BE2C (cell line): ENCODE results near the gene PHOSPHO1.

Experiments used
- DNase-seq: peaks from one replicate; pipeline ENCODE4 v3.0.0-alpha.2; 2020
- H3K27me3 ChIP-seq: fragments of 250-450 bp; sonication (Bioruptor Pico); 2 replicates; pipeline ENCODE4 v1.5.1; 2020; ENCODE audit warnings: mild to moderate bottlenecking
- H3K36me3 ChIP-seq: fragments of 250-450 bp; sonication (Bioruptor Pico); 2 replicates; pipeline ENCODE4 v1.5.1; 2020; ENCODE audit warnings: mild to moderate bottlenecking
- H3K4me1 ChIP-seq: fragments of 250-450 bp; sonication (Bioruptor Pico); 2 replicates; pipeline ENCODE4 v1.5.1; 2020
- H3K4me3 ChIP-seq: 2 replicates; pipeline ENCODE4 v1.5.1; 2011; ENCODE audit warnings: low read depth, low read length
- H3K9me3 ChIP-seq: fragments of 250-450 bp; sonication (Bioruptor Pico); 2 replicates; pipeline ENCODE4 v1.5.1; 2020
- TF ChIP-seq, protein P1 (sequence below): IDR thresholded peaks from 2 replicates; pipeline ENCODE4 v1.5.1; 2012; ENCODE audit warnings: mild to moderate bottlenecking, low read depth, low read length

PHOSPHO1 gene

GRCh38 chr17:49247944-49248343 lies 17.4 kb upstream of the PHOSPHO1 start:
- Histone ChIP-seq H3K4me3 (no peak overlapping the region), H3K36me3 (no peaks in the 10 kb centered on the region), H3K4me1 (no peaks in the 10 kb centered on the region), H3K9me3 (no peaks in the 10 kb centered on the region), H3K27me3 (no peaks in the 10 kb centered on the region)
- TF ChIP-seq, protein P1, sequence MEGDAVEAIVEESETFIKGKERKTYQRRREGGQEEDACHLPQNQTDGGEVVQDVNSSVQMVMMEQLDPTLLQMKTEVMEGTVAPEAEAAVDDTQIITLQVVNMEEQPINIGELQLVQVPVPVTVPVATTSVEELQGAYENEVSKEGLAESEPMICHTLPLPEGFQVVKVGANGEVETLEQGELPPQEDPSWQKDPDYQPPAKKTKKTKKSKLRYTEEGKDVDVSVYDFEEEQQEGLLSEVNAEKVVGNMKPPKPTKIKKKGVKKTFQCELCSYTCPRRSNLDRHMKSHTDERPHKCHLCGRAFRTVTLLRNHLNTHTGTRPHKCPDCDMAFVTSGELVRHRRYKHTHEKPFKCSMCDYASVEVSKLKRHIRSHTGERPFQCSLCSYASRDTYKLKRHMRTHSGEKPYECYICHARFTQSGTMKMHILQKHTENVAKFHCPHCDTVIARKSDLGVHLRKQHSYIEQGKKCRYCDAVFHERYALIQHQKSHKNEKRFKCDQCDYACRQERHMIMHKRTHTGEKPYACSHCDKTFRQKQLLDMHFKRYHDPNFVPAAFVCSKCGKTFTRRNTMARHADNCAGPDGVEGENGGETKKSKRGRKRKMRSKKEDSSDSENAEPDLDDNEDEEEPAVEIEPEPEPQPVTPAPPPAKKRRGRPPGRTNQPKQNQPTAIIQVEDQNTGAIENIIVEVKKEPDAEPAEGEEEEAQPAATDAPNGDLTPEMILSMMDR: no peak
- no peak for DNase-seq

GRCh38 chr17:49244839-49245238 lies 14.3 kb upstream of the PHOSPHO1 start:
- Histone ChIP-seq H3K27me3 (peaks cover 3% of the 10 kb centered on the region; the same call in 1 of the 2 replicates), H3K9me3 (no peaks in the 10 kb centered on the region), H3K4me1 (no peaks in the 10 kb centered on the region), H3K36me3 (no peaks in the 10 kb centered on the region), H3K4me3 (no peak overlapping the region)
- TF ChIP-seq, protein P1: no peak
- DNase-seq: no peak

- Histone ChIP-seq H3K36me3 (no peaks in the 10 kb centered on the region), H3K4me1 (no peaks in the 10 kb centered on the region), H3K9me3 (no peaks in the 10 kb centered on the region), H3K4me3 (no peak overlapping the region), H3K27me3 (peaks cover 3% of the 10 kb centered on the region; the same call in 1 of the 2 replicates)
- DNase-seq: no peak
- TF ChIP-seq, protein P1: no peak
Observed at GRCh38 chr17:49242813-49243212, 12.2 kb upstream of the PHOSPHO1 start.

GRCh38 chr17:49241692-49242397 lies 11.3 kb upstream of the PHOSPHO1 start:
- no peak overlapping the region for H3K4me3 ChIP-seq
- DNase-seq: no peak
- no peaks in the 10 kb centered on the region for H3K36me3 ChIP-seq
- no peaks in the 10 kb centered on the region for H3K9me3 ChIP-seq
- peaks cover 3% of the 10 kb centered on the region; the same call in 1 of the 2 replicates for H3K27me3 ChIP-seq
- H3K4me1 ChIP-seq: no peaks in the 10 kb centered on the region
- TF ChIP-seq, protein P1: no peak

DNA sequence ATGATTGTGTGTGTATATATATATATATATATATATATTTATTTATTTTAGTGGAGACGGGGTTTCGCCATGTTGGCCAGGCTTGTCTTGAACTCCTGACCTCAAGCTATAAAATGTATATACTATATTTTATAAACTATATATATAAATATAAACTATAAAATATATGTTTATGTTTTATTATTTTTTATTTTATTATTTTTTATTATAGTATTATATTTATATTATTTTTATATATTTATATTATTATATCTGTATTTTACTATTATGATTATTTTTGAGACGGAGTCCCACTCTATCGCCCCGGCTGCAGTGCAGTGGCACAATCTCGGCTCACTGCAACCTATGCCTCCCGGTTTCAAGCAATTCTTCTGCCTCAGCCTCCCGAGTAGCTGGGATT lies 10.5 kb upstream of the PHOSPHO1 start:
- no peak overlapping the region for H3K4me3 ChIP-seq
- no peak for DNase-seq
- H3K27me3 ChIP-seq: peaks cover 3% of the 10 kb centered on the region; the same call in 1 of the 2 replicates
- H3K9me3 ChIP-seq: no peaks in the 10 kb centered on the region
- H3K4me1 ChIP-seq: no peaks in the 10 kb centered on the region
- TF ChIP-seq, protein P1: no peak
- no peaks in the 10 kb centered on the region for H3K36me3 ChIP-seq

DNA sequence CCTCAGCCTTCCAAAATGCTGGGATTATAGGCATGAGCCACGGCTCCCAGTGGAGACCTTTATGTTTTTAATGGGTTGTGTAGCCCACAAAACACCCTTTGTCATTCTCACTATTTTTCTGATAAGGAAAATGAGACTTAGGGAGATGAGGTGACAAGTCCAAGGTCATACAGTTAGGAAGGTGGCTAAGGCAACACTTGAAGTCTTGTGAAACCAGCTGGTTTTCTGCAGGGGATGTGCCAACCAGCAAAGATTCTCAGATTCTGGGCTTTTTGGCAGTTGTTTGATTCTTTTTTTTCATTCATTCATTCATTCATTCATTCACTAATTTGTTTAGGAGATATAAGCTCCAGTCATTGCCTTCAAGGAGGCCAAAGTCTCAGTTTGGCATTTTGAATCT lies 10.0 kb upstream of the PHOSPHO1 start:
- TF ChIP-seq, protein P1: no peak
- no peak for DNase-seq
- Histone ChIP-seq H3K4me3 (no peak overlapping the region), H3K9me3 (no peaks in the 10 kb centered on the region), H3K4me1 (no peaks in the 10 kb centered on the region), H3K36me3 (no peaks in the 10 kb centered on the region), H3K27me3 (peaks cover 3% of the 10 kb centered on the region)
